GM23338 (cell line): ENCODE results near the gene NLRP7.

ENCODE experiments used
- CREB1 ChIP-seq: fragments of 250-450 bp; sonication (Bioruptor Pico); IDR thresholded peaks from 2 replicates; pipeline ENCODE4 v1.5.0; 2020; ENCODE audit warnings: low read depth, mild to moderate bottlenecking, moderate library complexity
- CTCF ChIP-seq, 2 experiments: fragments of 200-600 bp in 1 of 2; sonication (generic) in 1 of 2; conservative IDR thresholded peaks; 2 replicates each; pipeline versions ENCODE4 v1.5.1 to v1.6.1; 2016 to 2017; ENCODE audit warnings: antibody characterized with exemption in 2 of 2, low read depth in 2 of 2, mild to moderate bottlenecking in 2 of 2, moderate library complexity in 1 of 2
- EZH2 ChIP-seq: fragments of 200-600 bp; sonication (generic); IDR thresholded peaks from one replicate; pipeline ENCODE4 v1.8.0; 2017; ENCODE audit warnings: antibody characterized with exemption, mild to moderate bottlenecking, low read depth; ENCODE audit not compliant: unreplicated experiment
- EZH2phosphoT487 ChIP-seq: fragments of 200-600 bp; sonication (generic); IDR thresholded peaks from one replicate; pipeline ENCODE4 v1.8.1; 2018; ENCODE audit warnings: antibody characterized with exemption; ENCODE audit not compliant: unreplicated experiment
- POLR2AphosphoS5 ChIP-seq: IDR thresholded peaks from 2 replicates; pipeline ENCODE4 v1.6.1; 2016; ENCODE audit warnings: antibody characterized with exemption, low read depth
- TF ChIP-seq, protein P1 (sequence below): IDR thresholded peaks from 2 replicates; pipeline ENCODE4 v1.6.1; 2016; ENCODE audit warnings: antibody characterized with exemption
- TF ChIP-seq, protein P2 (sequence below): IDR thresholded peaks from one replicate; pipeline ENCODE4 v1.6.1; 2018; ENCODE audit warnings: antibody characterized with exemption; ENCODE audit not compliant: unreplicated experiment

GRCh38 chr19:54905803-54906511 lies 41.4 kb downstream of the NLRP7 start, which contains the start of gene NCR1:
- TF ChIP-seq CTCF (conservative IDR thresholded peaks at IDR 0.05; ENCODE audit: low read depth in 2 of 2) (no peak), POLR2AphosphoS5 (no peak), EZH2 (no peak), CREB1 (CRISPR knock-in tag) (no peak), EZH2phosphoT487 (no peak)
- TF ChIP-seq, protein P1, sequence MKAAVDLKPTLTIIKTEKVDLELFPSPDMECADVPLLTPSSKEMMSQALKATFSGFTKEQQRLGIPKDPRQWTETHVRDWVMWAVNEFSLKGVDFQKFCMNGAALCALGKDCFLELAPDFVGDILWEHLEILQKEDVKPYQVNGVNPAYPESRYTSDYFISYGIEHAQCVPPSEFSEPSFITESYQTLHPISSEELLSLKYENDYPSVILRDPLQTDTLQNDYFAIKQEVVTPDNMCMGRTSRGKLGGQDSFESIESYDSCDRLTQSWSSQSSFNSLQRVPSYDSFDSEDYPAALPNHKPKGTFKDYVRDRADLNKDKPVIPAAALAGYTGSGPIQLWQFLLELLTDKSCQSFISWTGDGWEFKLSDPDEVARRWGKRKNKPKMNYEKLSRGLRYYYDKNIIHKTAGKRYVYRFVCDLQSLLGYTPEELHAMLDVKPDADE, result no peak
- TF ChIP-seq, protein P2, sequence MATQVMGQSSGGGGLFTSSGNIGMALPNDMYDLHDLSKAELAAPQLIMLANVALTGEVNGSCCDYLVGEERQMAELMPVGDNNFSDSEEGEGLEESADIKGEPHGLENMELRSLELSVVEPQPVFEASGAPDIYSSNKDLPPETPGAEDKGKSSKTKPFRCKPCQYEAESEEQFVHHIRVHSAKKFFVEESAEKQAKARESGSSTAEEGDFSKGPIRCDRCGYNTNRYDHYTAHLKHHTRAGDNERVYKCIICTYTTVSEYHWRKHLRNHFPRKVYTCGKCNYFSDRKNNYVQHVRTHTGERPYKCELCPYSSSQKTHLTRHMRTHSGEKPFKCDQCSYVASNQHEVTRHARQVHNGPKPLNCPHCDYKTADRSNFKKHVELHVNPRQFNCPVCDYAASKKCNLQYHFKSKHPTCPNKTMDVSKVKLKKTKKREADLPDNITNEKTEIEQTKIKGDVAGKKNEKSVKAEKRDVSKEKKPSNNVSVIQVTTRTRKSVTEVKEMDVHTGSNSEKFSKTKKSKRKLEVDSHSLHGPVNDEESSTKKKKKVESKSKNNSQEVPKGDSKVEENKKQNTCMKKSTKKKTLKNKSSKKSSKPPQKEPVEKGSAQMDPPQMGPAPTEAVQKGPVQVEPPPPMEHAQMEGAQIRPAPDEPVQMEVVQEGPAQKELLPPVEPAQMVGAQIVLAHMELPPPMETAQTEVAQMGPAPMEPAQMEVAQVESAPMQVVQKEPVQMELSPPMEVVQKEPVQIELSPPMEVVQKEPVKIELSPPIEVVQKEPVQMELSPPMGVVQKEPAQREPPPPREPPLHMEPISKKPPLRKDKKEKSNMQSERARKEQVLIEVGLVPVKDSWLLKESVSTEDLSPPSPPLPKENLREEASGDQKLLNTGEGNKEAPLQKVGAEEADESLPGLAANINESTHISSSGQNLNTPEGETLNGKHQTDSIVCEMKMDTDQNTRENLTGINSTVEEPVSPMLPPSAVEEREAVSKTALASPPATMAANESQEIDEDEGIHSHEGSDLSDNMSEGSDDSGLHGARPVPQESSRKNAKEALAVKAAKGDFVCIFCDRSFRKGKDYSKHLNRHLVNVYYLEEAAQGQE, result no peak
